Measurements from ENCODE around the gene SDCCAG8.
"Not testable (repeated sequence)": the region's sequence is repeated elsewhere in the genome, so short reads cannot be mapped to it uniquely, and the experiment has no call there.

Gene SDCCAG8

DNA sequence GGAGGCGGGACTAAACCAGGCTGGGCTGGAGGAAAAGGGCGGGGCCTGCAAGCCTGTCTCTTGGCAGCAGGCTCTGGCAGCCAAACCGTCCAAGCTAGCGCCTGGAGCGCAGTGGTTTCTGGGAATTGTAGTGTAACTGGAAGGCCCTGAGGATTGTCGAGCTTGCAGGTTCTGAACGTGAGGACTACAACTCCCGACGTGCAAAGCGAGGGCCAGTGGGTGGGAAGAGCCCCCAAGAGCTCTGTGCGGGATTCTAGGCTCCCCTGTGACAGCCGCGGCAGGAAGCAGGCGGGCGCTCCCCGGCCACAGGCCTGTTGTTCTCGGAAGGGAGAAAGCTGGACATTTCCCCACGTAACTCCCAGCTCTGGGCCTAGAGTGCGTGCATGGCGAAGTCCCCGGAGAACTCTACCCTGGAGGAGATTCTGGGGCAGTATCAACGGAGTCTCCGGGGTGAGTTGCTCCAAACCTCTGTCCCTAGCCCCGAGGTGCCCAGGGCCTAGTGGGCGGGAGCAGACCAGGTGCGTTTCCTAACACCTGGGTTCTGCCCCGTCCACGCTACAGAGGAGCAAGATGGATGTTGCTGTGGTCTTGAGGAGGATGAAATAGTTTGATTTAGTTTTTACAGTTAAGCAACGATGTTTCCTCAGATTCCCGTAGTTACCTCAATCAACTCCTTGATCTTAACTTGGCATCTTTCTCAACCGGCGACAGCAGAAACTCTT is at the start of gene SDCCAG8:
SDCCAG8 (plus strand) TSS at position 251 of the 722 bp plus-strand sequence; CDS start at position 384, 133 bp downstream.
- FAIRE-seq = peak; percentile 55

GRCh38 chr1:243211984-243212383 is 43.9 kb upstream of the SDCCAG8 start:
- FAIRE-seq = not testable (repeated sequence)

DNA sequence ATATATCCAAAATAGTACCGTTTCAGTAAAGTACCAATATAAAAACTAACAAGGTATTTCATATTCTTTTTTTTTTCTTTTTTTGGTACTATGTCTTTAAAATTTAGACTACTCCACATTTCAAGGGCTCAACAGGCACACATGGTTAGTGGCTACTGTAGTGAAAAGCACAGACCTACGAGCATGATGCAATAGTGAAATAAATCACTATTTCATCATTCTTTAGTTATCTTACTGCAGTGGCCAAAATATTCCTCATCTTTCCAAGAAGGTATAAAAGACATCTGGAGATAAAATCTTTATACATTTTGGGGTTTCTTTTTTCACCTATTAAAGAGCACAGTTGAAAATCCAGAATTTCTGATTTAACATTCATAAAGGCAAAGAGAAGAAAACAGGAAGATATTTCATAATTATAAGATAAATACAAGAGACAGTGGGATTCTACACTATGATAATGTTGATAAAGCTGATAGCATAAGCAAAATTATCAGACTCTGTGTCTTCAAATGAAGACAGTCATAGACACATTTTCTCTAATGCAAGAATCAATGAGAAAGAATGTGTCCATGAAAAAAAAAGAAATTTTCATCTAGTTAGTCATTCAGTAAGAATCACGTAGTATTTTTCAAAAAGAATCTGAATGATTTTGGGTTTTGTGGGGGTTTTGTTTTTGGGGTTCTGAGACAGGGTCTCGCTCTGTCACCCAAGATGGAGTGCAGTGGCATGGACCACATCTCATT is 42.6 kb upstream of the SDCCAG8 start:
- FAIRE-seq = no peak

- not testable (repeated sequence) for FAIRE-seq
Observed at GRCh38 chr1:243215276-243215875, 40.5 kb upstream of the SDCCAG8 start.

DNA sequence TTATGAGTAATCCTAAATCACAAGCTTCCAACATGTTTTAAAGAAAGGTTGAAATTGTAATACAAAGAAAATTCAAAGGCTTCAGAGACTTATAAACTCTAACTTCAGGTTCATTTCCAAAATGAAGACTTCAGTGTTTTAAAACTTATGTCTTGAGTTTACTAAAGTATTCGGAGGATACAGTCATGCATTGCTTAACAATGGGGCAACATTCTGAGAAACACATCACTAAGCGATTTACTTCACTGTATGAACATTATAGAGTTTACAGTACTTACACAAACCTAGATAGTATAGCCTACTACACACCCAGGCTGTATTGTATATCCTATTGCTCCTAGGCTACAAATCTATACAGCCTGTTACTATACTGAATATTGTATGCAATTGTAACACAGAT is 39.1 kb upstream of the SDCCAG8 start:
- no peak for FAIRE-seq

DNA sequence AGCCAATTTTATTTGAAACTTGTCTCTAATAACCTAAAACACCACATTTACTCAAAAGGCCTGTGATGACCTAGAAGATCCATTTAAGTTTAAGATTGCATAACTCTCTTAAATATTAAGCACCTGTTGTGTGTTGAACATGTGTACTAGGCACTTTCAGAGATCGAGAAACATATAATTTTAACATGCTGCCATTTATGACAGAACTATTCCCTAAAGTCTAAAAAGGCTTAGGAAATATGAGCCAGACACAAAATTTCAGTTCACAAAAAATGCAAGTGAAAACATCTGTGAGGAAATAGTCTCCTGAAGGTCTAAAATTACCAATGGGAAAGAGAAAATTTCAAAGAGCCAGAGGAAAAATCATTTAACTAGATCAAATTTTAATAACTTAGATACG is 38.5 kb upstream of the SDCCAG8 start:
- no peak for FAIRE-seq

GRCh38 chr1:243218059-243218458 is 37.8 kb upstream of the SDCCAG8 start:
- FAIRE-seq = no peak

- no peak for FAIRE-seq
Observed at GRCh38 chr1:243227622-243228021, 28.2 kb upstream of the SDCCAG8 start.

DNA sequence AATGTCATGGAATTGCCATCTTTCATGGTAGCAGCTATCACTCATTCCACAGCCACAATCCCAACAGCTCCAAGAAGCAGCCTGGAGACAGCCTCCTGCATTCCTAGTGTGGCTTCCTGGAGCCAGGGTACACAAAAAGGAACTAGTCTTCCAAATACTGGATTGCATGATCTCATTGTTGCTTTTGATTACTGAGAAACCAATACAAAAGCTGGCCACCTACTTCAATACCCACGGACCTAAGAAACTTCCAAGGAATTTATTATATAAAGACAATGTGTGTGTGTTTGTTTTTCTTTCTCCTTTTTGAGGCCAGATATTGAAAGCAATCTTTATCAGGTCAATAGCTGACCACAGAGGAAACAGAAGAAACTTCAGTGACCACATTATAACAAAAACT is 26.3 kb upstream of the SDCCAG8 start:
- no peak for FAIRE-seq

DNA sequence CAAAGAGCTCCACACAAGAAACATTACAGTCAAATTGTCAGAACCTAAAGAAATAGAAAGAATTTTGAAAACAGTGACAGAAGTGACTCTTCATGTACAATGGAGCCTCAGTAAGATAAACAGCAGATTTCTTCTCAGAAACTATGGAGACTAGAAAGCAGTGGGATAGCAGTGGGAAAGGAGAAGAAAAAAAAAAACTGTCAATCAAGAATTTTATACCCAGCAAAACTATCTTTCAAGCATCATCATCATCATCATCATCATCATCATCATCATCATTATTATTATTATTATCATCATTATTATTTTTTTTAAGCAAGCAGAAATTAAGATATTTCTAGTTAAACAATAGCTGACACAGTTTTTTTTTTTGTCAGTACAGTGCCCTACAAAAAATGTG is 24.9 kb upstream of the SDCCAG8 start:
- FAIRE-seq = no peak

GRCh38 chr1:243233908-243234307 is 21.9 kb upstream of the SDCCAG8 start:
- no peak for FAIRE-seq

GRCh38 chr1:243234978-243235647 is 20.7 kb upstream of the SDCCAG8 start:
- no peak for FAIRE-seq

GRCh38 chr1:243236604-243237252 is 19.1 kb upstream of the SDCCAG8 start:
- no peak for FAIRE-seq

GRCh38 chr1:243244432-243244841 is 11.4 kb upstream of the SDCCAG8 start:
- FAIRE-seq = no peak

DNA sequence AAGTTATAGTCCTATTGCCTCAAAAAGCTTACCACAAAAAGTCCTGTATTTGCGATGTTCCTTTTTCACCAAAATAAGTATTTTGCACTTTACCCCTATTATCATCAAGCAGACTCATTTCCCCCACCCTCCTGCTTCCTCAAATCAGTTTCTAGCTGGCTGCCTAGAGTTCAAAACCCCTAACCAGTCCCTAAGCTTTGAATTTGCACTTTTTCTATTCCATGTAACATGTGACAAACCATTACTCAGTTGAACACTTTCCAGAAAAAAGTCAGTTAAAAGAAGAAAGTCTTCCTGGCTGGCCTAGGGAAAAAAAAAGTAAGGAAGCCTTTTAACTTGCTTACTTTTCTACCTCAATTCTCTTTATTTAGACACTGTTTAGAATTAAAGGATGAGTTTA is 8.9 kb upstream of the SDCCAG8 start:
- no peak for FAIRE-seq

GRCh38 chr1:243247901-243248300 is 7.9 kb upstream of the SDCCAG8 start:
- FAIRE-seq = no peak

GRCh38 chr1:243249214-243249613 is 6.6 kb upstream of the SDCCAG8 start:
- no peak for FAIRE-seq

GRCh38 chr1:243250102-243250501 is 5.7 kb upstream of the SDCCAG8 start:
- FAIRE-seq = no peak

DNA sequence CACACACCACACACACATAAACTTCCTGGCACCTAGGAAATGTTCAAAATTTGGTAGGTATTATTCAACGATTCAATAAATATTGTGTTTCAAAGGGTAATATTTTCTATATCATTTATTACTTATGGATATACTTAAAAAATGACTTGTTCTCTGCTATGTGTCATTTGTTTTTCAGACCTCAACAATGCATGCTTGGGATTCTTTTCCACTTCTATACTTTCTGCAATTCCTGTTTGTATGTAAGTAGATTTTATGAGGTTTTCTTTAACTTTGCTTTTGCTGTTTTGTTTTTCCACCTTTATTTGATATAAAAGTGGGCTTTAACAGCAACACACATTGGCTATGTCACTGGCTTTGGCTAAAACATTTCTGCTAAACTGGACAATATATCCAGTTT is 4.3 kb upstream of the SDCCAG8 start:
- FAIRE-seq = no peak

GRCh38 chr1:243253211-243253925 is 2.5 kb upstream of the SDCCAG8 start:
- FAIRE-seq = no peak

DNA sequence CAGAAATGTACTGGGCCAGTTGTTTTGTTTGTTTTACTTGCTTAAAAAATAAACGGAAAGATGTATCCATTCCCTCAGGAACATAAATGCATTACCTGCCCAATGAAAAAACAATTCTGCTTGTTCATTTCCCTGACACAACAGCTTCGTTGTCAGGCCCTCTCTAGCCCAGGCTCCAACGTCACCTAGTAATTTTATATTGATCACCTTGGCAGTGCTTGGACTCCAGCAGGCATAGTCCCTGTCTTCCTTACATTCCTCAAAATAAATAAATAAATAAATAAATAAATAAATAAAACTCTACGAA is 2.0 kb upstream of the SDCCAG8 start:
- no peak for FAIRE-seq

DNA sequence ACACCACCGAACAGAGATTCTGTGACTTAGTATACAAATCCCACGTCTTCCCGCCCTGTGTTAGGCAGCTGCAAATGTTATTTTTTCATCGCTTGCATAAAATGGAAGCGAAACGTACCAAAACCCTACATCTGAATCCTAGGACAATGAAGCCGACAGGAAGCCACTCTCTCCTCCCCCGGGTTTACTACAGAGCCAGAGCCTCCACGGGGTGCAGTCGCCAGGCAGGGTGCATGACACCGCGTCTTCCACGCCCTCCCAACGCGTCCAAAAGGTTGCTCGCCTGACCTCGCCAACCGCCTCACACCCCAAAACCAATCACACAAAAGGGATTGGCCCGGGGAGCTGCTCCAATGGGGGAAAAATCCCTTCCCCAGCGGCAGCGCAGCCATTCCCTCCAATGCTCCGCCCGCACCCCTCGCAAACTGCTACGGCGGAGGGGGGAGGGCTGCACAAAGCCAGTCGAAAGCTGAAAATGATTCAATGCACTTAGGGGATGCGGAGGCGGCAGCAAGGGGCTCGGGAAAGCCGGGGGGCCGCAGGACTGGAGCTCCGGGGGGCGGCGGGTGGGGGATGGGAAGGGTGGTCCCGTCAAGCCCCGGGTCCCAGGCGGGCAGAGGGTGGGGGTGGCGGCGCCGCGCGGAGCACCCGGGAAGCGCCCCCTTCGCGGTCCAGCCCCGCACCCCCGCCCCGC is 1.5 kb upstream of the SDCCAG8 start:
- FAIRE-seq = no peak
